PFSK-1 (cell line): ENCODE results near the gene IKZF2.

Source experiments
- FOXP2 ChIP-seq: optimal IDR thresholded peaks from 2 replicates; pipeline ENCODE3; 2011; ENCODE audit warnings: borderline replicate concordance, control low read depth, inconsistent platforms; ENCODE audit not compliant: insufficient read depth; ENCODE audit errors: extremely low read length, extremely low read depth
- POLR2AphosphoS5 ChIP-seq: IDR thresholded peaks from 2 replicates; pipeline ENCODE4 v1.6.1; 2012; ENCODE audit warnings: low read depth, mild to moderate bottlenecking, control low read depth, low read length, moderate library complexity
- SIN3A ChIP-seq: IDR thresholded peaks from 2 replicates; pipeline ENCODE4 v1.6.1; 2012; ENCODE audit warnings: mild to moderate bottlenecking, low read length, moderate library complexity, borderline replicate concordance; ENCODE audit not compliant: insufficient read depth
- TAF1 ChIP-seq: IDR thresholded peaks from 2 replicates; pipeline ENCODE4 v1.6.1; 2012; ENCODE audit warnings: low read length, control low read depth, borderline replicate concordance; ENCODE audit not compliant: insufficient read depth
- TF ChIP-seq, protein P1 (sequence below), 2 experiments: IDR thresholded peaks; 2 replicates each; pipeline versions ENCODE4 v1.6.1 to v1.8.0; 2011 to 2012; ENCODE audit warnings: low read depth in 2 of 2, low read length in 2 of 2, control low read depth in 1 of 2, inconsistent platforms in 1 of 2, mild to moderate bottlenecking in 1 of 2, moderate library complexity in 1 of 2; ENCODE audit not compliant: insufficient read depth in 1 of 2

IKZF2 gene

DNA sequence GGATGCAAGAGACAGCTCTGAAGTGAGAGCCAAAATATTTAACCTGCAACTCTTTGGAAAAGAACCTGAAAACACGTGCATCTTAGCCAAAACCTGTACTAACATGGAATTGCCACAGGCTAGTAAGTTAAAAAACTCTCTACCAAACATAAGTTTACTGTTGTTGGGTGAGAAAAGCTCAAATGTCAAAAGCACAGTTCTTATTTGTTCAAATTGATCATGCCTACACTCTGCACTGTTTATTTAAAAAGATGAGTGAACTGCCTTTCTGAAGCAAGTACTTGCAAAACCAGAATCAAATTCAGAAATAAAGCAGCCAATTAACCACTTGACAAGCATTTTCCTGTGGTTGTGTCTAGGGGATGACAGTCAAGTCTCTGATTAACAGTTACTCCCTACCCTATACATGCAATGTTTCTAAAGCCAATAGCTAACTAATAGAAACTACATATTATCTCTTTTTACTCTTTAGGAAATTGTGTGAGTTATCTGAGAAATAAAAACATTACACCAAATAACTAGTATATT is 5.6 kb downstream of the IKZF2 start:
- TF ChIP-seq POLR2AphosphoS5 (no peak), TAF1 (no peak), FOXP2 (no peak), SIN3A (no peak)
- TF ChIP-seq, protein P1, sequence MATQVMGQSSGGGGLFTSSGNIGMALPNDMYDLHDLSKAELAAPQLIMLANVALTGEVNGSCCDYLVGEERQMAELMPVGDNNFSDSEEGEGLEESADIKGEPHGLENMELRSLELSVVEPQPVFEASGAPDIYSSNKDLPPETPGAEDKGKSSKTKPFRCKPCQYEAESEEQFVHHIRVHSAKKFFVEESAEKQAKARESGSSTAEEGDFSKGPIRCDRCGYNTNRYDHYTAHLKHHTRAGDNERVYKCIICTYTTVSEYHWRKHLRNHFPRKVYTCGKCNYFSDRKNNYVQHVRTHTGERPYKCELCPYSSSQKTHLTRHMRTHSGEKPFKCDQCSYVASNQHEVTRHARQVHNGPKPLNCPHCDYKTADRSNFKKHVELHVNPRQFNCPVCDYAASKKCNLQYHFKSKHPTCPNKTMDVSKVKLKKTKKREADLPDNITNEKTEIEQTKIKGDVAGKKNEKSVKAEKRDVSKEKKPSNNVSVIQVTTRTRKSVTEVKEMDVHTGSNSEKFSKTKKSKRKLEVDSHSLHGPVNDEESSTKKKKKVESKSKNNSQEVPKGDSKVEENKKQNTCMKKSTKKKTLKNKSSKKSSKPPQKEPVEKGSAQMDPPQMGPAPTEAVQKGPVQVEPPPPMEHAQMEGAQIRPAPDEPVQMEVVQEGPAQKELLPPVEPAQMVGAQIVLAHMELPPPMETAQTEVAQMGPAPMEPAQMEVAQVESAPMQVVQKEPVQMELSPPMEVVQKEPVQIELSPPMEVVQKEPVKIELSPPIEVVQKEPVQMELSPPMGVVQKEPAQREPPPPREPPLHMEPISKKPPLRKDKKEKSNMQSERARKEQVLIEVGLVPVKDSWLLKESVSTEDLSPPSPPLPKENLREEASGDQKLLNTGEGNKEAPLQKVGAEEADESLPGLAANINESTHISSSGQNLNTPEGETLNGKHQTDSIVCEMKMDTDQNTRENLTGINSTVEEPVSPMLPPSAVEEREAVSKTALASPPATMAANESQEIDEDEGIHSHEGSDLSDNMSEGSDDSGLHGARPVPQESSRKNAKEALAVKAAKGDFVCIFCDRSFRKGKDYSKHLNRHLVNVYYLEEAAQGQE (IDR thresholded peaks at IDR 0.05; ENCODE audit: insufficient read depth in 1 of 2, low read depth in 2 of 2, low read length in 2 of 2), result no peak

DNA sequence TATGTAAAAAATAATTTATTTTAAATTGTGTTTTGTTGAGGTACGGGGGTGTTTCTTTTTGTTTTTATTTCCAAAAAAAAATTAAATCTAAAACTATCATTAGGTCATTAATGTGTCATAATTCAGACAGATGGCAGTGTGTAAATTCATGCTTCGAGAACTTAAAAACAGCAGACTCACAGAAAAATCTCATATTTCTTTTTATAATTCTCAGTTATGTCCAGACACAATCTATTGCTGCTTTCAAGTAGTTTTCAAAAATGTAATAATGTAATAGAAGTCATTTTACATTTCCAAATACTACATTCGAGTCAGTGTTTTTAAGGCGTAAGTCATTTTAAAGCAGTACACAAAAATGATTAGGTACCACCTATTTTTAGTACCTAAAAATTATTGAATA is 14.3 kb downstream of the IKZF2 start:
- TF ChIP-seq TAF1, result no peak
- no peak for TF ChIP-seq FOXP2
- TF ChIP-seq, protein P1 (IDR thresholded peaks at IDR 0.05; ENCODE audit: insufficient read depth in 1 of 2, low read depth in 2 of 2, low read length in 2 of 2), result no peak
- no peak for TF ChIP-seq POLR2AphosphoS5
- TF ChIP-seq SIN3A, result no peak

DNA sequence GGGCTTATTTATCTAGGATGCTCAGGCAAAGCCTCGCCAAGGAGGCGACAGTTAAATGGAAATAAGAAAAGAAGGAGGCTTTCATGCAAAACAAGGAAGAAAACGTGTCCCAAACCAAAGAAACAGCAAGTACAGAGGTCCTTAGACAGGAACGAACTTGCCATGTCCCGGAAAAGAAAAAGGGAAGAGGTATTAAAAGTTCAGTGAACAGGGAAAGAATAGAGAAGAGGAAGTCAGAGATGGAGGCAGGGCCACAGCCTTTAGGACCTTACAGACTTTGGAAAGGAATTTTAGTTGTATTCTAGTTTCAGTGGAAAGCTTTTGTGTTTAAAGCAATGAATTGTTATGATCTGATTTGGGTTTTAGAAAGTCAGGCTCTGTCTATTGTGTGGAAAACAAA is 22.1 kb downstream of the IKZF2 start:
- TF ChIP-seq SIN3A, result no peak
- TF ChIP-seq FOXP2, result no peak
- no peak for TF ChIP-seq POLR2AphosphoS5
- TF ChIP-seq, protein P1 (IDR thresholded peaks at IDR 0.05; ENCODE audit: insufficient read depth in 1 of 2, low read depth in 2 of 2, low read length in 2 of 2), result no peak
- no peak for TF ChIP-seq TAF1

DNA sequence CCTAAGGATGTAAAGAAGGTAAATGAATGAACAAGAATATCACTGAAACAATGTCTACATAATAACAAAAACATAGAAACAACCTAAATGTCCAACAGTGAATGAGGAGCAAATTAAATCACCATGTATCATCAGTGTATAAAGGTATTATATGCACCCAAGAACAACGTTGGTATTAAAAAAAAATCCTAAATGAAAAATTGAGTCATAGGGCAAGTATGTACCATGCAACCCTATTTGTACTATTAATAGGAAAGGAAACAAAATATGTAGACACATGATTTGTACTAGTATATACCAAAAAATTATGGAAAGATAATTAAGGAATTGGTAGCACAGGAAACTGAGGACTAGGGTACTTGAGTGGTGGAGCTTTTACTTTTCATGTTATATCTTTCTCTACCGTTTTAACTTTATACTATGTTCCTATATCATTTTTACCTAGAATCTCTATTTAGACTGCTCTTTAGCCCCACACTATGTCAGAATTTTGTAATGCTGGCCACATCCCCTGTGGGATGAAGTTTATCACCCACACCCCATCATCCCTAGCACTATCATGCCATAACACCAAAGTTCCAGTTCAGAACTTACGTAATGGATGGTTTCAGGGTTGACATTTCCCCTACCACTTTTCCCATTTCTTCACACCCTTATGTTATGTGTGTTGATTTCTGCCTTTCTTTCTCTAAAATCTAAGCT is 25.6 kb downstream of the IKZF2 start:
- no peak for TF ChIP-seq FOXP2
- no peak for TF ChIP-seq SIN3A
- TF ChIP-seq POLR2AphosphoS5, result no peak
- TF ChIP-seq, protein P1 (IDR thresholded peaks at IDR 0.05; ENCODE audit: insufficient read depth in 1 of 2, low read depth in 2 of 2, low read length in 2 of 2), result no peak
- no peak for TF ChIP-seq TAF1
